WTC11 (cell line): ENCODE measurements around the gene BACH2. TPM values are rescaled to one million over a fixed set of nuclear protein-coding genes. Genes with fewer than 3 reads are reported as not detected.

ENCODE experiments used
- ATAC-seq: fragments of 200-7000 bp; cut with Tn5 transposase; 2 replicates; pipeline ENCODE4 v1.10.0; 2021; ENCODE audit warnings: mild to moderate bottlenecking, moderate library complexity
- CTCF ChIA-PET: fragments of 300-600 bp; sonication (Branson Sonifier 250); formaldehyde crosslinking; loops from one replicate; lab custom pipeline; 2021; ENCODE audit warnings: antibody characterized with exemption; lab: Charles Lee
- POLR2A ChIA-PET: fragments of 350-600 bp; sonication (Branson Sonifier 250); formaldehyde crosslinking; loops from one replicate; lab custom pipeline; 2021; ENCODE audit warnings: antibody characterized with exemption; lab: Charles Lee
- DNase-seq: peaks from one replicate; pipeline ENCODE4 v3.0.0; 2021; ENCODE audit warnings: low spot score
- H3K27ac Mint-ChIP-seq: 2 replicates; pipeline ENCODE4 v1.8.0; 2021; ENCODE audit warnings: mixed read lengths
- H3K27me3 Mint-ChIP-seq: 2 replicates; pipeline ENCODE4 v1.8.0; 2021; ENCODE audit warnings: low read depth, mild to moderate bottlenecking, moderate library complexity, mixed read lengths
- H3K36me3 Mint-ChIP-seq: 2 replicates; pipeline ENCODE4 v1.8.0; 2021; ENCODE audit warnings: mixed read lengths
- H3K4me1 Mint-ChIP-seq: 2 replicates; pipeline ENCODE4 v1.8.0; 2022; ENCODE audit warnings: mixed read lengths
- H3K4me3 Mint-ChIP-seq: 2 replicates; pipeline ENCODE4 v1.8.0; 2021; ENCODE audit warnings: mild to moderate bottlenecking, moderate library complexity, mixed read lengths
- H3K9me3 Mint-ChIP-seq: 2 replicates; pipeline ENCODE4 v1.8.0; 2021; ENCODE audit warnings: mixed read lengths
- ATF1 ChIP-seq: sonication (generic); formaldehyde crosslinking; IDR thresholded peaks from 2 replicates; pipeline ENCODE4 v1.8.1; 2023; ENCODE audit warnings: mild to moderate bottlenecking, moderate library complexity, missing genetic modification reagents
- ELF4 ChIP-seq: sonication (generic); formaldehyde crosslinking; IDR thresholded peaks from 2 replicates; pipeline ENCODE4 v1.8.1; 2022; ENCODE audit warnings: low read depth, mild to moderate bottlenecking, moderate library complexity, missing genetic modification reagents
- GTF2I ChIP-seq: fragments of 250-450 bp; sonication (Bioruptor Pico); conservative IDR thresholded peaks from 2 replicates; pipeline ENCODE4 v1.4.0; 2021; ENCODE audit warnings: mild to moderate bottlenecking
- IRF2 ChIP-seq: sonication (generic); formaldehyde crosslinking; IDR thresholded peaks from 2 replicates; pipeline ENCODE4 v1.8.0; 2022; ENCODE audit warnings: low read depth, missing genetic modification reagents, borderline replicate concordance
- MXD4 ChIP-seq: fragments of 250-450 bp; sonication (Bioruptor Pico); IDR thresholded peaks from 2 replicates; pipeline ENCODE4 v1.8.0; 2021; ENCODE audit warnings: mild to moderate bottlenecking, moderate library complexity, borderline replicate concordance
- NR1H2 ChIP-seq: sonication (generic); formaldehyde crosslinking; IDR thresholded peaks from 2 replicates; pipeline ENCODE4 v1.9.0; 2021; ENCODE audit warnings: mild to moderate bottlenecking, moderate library complexity, missing genetic modification reagents
- OVOL2 ChIP-seq: fragments of 250-450 bp; sonication (Bioruptor Pico); IDR thresholded peaks from 2 replicates; pipeline ENCODE4 v1.9.0; 2021; ENCODE audit warnings: mild to moderate bottlenecking, borderline replicate concordance
- SMAD3 ChIP-seq: sonication (generic); formaldehyde crosslinking; IDR thresholded peaks from 2 replicates; pipeline ENCODE4 v1.8.0; 2022; ENCODE audit warnings: missing genetic modification reagents, mild to moderate bottlenecking, borderline replicate concordance
- SP1 ChIP-seq: sonication (generic); formaldehyde crosslinking; conservative IDR thresholded peaks from 2 replicates; pipeline ENCODE4 v1.8.1; 2022; ENCODE audit warnings: missing genetic modification reagents
- TP53 ChIP-seq: sonication (generic); formaldehyde crosslinking; IDR thresholded peaks from 2 replicates; pipeline ENCODE4 v1.8.1; 2023; ENCODE audit warnings: mild to moderate bottlenecking, missing genetic modification reagents
- ZBTB21 ChIP-seq: sonication (generic); formaldehyde crosslinking; IDR thresholded peaks from 2 replicates; pipeline ENCODE4 v1.8.1; 2023; ENCODE audit warnings: mild to moderate bottlenecking, missing genetic modification reagents, borderline replicate concordance
- ZNF263 ChIP-seq: sonication (generic); formaldehyde crosslinking; IDR thresholded peaks from 2 replicates; pipeline ENCODE4 v1.8.1; 2022; ENCODE audit warnings: low read depth, mild to moderate bottlenecking, moderate library complexity, missing genetic modification reagents
- ZNF317 ChIP-seq: sonication (generic); formaldehyde crosslinking; IDR thresholded peaks from 2 replicates; pipeline ENCODE4 v1.8.1; 2023; ENCODE audit warnings: low read depth, mild to moderate bottlenecking, moderate library complexity, missing genetic modification reagents, borderline replicate concordance
- ZNF671 ChIP-seq: fragments of 250-450 bp; sonication (Bioruptor Pico); IDR thresholded peaks from 2 replicates; pipeline ENCODE4 v1.8.0; 2021; ENCODE audit warnings: mild to moderate bottlenecking
- total RNA-seq: library from RNA; stranded (reverse); gene quantifications from 3 replicates; pipeline ENCODE4 v1.2.3, GENCODE V29; 2021
- TF ChIP-seq, protein P1 (sequence below): sonication (generic); formaldehyde crosslinking; IDR thresholded peaks from 2 replicates; pipeline ENCODE4 v1.8.0; 2022; ENCODE audit warnings: missing genetic modification reagents
- TF ChIP-seq, protein P2 (sequence below): sonication (generic); formaldehyde crosslinking; IDR thresholded peaks from 2 replicates; pipeline ENCODE4 v1.8.1; 2023; ENCODE audit warnings: mild to moderate bottlenecking, missing genetic modification reagents, moderate library complexity
- TF ChIP-seq, protein P3 (sequence below): sonication (generic); formaldehyde crosslinking; IDR thresholded peaks from 2 replicates; pipeline ENCODE4 v1.8.1; 2023; ENCODE audit warnings: mild to moderate bottlenecking, moderate library complexity, missing genetic modification reagents
- TF ChIP-seq, protein P4 (sequence below): sonication (generic); formaldehyde crosslinking; IDR thresholded peaks from 2 replicates; pipeline ENCODE4 v1.8.1; 2023; ENCODE audit warnings: mild to moderate bottlenecking, missing genetic modification reagents, moderate library complexity
- TF ChIP-seq, protein P5 (sequence below): fragments of 200-600 bp; IDR thresholded peaks from 2 replicates; pipeline ENCODE4 v1.8.0; 2022; ENCODE audit warnings: antibody characterized with exemption
- TF ChIP-seq, protein P6 (sequence below): fragments of 250-450 bp; sonication (Bioruptor Pico); IDR thresholded peaks from 2 replicates; pipeline ENCODE4 v1.8.0; 2021; ENCODE audit warnings: mild to moderate bottlenecking
- TF ChIP-seq, protein P7 (sequence below): fragments of 250-450 bp; sonication (Bioruptor Pico); IDR thresholded peaks from 2 replicates; pipeline ENCODE4 v1.9.0; 2021; ENCODE audit warnings: moderate library complexity, mild to moderate bottlenecking, inconsistent platforms, borderline replicate concordance

The BACH2 gene
- total RNA-seq, 1 experiment from 2014 or later, result 5.9 TPM

DNA sequence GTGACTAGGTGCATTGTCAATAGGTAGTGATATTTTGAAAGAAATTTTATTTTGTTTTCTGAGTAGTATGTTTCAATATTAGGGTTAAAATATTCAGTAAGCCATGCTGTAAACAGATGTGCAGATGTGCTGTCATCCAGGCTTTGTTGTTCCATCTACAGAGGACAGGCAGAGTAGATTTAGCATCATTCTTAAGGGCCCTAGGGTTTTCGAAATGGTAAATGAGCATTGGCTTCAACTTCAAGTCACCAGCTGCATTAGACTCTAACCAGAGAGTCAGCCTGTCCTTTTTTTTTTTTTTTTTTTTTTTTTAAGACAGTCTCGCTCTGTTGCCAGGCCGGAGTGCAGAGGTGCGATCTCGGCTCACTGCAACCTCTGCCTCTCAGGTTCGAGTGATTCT, 27.1 kb upstream of the BACH2 start:
- Mint-ChIP-seq H3K36me3 (no peaks in the 10 kb centered on the region), H3K27ac (no peak overlapping the region), H3K9me3 (peaks cover 3% of the 10 kb centered on the region; the same call in 1 of the 2 replicates), H3K4me3 (no peak overlapping the region), H3K27me3 (no peaks in the 10 kb centered on the region), H3K4me1 (peaks cover 9% of the 10 kb centered on the region)
- TF ChIP-seq, protein P1, sequence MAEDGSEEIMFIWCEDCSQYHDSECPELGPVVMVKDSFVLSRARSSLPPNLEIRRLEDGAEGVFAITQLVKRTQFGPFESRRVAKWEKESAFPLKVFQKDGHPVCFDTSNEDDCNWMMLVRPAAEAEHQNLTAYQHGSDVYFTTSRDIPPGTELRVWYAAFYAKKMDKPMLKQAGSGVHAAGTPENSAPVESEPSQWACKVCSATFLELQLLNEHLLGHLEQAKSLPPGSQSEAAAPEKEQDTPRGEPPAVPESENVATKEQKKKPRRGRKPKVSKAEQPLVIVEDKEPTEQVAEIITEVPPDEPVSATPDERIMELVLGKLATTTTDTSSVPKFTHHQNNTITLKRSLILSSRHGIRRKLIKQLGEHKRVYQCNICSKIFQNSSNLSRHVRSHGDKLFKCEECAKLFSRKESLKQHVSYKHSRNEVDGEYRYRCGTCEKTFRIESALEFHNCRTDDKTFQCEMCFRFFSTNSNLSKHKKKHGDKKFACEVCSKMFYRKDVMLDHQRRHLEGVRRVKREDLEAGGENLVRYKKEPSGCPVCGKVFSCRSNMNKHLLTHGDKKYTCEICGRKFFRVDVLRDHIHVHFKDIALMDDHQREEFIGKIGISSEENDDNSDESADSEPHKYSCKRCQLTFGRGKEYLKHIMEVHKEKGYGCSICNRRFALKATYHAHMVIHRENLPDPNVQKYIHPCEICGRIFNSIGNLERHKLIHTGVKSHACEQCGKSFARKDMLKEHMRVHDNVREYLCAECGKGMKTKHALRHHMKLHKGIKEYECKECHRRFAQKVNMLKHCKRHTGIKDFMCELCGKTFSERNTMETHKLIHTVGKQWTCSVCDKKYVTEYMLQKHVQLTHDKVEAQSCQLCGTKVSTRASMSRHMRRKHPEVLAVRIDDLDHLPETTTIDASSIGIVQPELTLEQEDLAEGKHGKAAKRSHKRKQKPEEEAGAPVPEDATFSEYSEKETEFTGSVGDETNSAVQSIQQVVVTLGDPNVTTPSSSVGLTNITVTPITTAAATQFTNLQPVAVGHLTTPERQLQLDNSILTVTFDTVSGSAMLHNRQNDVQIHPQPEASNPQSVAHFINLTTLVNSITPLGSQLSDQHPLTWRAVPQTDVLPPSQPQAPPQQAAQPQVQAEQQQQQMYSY, result no peak
- no peak for TF ChIP-seq ATF1 (CRISPR knock-in tag)
- no peak for TF ChIP-seq OVOL2 (CRISPR knock-in tag)
- TF ChIP-seq, protein P2, sequence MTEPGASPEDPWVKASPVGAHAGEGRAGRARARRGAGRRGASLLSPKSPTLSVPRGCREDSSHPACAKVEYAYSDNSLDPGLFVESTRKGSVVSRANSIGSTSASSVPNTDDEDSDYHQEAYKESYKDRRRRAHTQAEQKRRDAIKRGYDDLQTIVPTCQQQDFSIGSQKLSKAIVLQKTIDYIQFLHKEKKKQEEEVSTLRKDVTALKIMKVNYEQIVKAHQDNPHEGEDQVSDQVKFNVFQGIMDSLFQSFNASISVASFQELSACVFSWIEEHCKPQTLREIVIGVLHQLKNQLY, result no peak
- TF ChIP-seq, protein P3, sequence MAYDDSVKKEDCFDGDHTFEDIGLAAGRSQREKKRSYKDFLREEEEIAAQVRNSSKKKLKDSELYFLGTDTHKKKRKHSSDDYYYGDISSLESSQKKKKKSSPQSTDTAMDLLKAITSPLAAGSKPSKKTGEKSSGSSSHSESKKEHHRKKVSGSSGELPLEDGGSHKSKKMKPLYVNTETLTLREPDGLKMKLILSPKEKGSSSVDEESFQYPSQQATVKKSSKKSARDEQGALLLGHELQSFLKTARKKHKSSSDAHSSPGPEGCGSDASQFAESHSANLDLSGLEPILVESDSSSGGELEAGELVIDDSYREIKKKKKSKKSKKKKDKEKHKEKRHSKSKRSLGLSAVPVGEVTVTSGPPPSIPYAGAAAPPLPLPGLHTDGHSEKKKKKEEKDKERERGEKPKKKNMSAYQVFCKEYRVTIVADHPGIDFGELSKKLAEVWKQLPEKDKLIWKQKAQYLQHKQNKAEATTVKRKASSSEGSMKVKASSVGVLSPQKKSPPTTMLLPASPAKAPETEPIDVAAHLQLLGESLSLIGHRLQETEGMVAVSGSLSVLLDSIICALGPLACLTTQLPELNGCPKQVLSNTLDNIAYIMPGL, result no peak
- TF ChIP-seq, protein P4, sequence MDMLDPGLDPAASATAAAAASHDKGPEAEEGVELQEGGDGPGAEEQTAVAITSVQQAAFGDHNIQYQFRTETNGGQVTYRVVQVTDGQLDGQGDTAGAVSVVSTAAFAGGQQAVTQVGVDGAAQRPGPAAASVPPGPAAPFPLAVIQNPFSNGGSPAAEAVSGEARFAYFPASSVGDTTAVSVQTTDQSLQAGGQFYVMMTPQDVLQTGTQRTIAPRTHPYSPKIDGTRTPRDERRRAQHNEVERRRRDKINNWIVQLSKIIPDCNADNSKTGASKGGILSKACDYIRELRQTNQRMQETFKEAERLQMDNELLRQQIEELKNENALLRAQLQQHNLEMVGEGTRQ, result no peak
- TF ChIP-seq, protein P5, sequence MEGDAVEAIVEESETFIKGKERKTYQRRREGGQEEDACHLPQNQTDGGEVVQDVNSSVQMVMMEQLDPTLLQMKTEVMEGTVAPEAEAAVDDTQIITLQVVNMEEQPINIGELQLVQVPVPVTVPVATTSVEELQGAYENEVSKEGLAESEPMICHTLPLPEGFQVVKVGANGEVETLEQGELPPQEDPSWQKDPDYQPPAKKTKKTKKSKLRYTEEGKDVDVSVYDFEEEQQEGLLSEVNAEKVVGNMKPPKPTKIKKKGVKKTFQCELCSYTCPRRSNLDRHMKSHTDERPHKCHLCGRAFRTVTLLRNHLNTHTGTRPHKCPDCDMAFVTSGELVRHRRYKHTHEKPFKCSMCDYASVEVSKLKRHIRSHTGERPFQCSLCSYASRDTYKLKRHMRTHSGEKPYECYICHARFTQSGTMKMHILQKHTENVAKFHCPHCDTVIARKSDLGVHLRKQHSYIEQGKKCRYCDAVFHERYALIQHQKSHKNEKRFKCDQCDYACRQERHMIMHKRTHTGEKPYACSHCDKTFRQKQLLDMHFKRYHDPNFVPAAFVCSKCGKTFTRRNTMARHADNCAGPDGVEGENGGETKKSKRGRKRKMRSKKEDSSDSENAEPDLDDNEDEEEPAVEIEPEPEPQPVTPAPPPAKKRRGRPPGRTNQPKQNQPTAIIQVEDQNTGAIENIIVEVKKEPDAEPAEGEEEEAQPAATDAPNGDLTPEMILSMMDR, result no peak
- TF ChIP-seq GTF2I (CRISPR knock-in tag), result no peak
- TF ChIP-seq NR1H2 (CRISPR knock-in tag), result no peak
- TF ChIP-seq ZNF263 (CRISPR knock-in tag), result no peak
- ChIA-PET POLR2A (no interaction called here), CTCF (no interaction called here)
- ATAC-seq (no peak), DNase-seq (no peak)

DNA sequence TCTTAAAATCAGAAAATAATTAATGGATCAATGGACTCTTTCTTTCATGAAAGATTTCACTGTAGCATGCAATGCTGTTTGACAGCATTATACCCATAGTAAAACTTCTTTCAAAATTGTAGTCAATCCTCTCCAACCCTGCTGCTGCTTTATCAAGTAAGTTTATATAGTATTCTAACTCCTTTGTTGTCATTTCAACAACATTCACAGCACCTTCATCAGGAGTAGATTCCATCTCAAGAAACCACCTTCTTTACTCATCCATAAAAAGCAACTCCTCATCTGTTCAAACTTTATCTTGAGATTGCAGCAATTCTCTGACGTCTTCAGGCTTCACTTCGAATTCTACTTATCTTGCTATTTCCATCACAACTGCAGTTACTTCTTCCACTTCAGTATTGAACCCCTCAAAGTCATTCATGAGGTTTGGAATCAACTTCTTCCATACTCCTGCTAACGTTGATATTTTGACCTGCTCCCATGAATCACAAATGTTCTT, 26.4 kb upstream of the BACH2 start:
- H3K4me1 Mint-ChIP-seq, result peaks cover 2% of the 10 kb centered on the region; the same call in 1 of the 2 replicates
- peaks cover 3% of the 10 kb centered on the region; the same call in 1 of the 2 replicates for H3K9me3 Mint-ChIP-seq
- no peaks in the 10 kb centered on the region for H3K27me3 Mint-ChIP-seq
- ATAC-seq (no peak), DNase-seq (no peak)
- ChIA-PET POLR2A (no interaction called here), CTCF (no interaction called here)
- no peak overlapping the region for H3K27ac Mint-ChIP-seq
- H3K36me3 Mint-ChIP-seq, result no peaks in the 10 kb centered on the region
- H3K4me3 Mint-ChIP-seq, result no peak overlapping the region
- TF ChIP-seq, protein P2, result no peak
- TF ChIP-seq, protein P6, sequence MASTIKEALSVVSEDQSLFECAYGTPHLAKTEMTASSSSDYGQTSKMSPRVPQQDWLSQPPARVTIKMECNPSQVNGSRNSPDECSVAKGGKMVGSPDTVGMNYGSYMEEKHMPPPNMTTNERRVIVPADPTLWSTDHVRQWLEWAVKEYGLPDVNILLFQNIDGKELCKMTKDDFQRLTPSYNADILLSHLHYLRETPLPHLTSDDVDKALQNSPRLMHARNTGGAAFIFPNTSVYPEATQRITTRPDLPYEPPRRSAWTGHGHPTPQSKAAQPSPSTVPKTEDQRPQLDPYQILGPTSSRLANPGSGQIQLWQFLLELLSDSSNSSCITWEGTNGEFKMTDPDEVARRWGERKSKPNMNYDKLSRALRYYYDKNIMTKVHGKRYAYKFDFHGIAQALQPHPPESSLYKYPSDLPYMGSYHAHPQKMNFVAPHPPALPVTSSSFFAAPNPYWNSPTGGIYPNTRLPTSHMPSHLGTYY, result no peak
- no peak for TF ChIP-seq OVOL2 (CRISPR knock-in tag)
- TF ChIP-seq ZNF671 (CRISPR knock-in tag), result no peak
- TF ChIP-seq TP53 (CRISPR knock-in tag), result no peak
- TF ChIP-seq ZBTB21 (CRISPR knock-in tag), result no peak
- no peak for TF ChIP-seq ZNF263 (CRISPR knock-in tag)
- TF ChIP-seq IRF2 (CRISPR knock-in tag), result no peak
- TF ChIP-seq SP1 (CRISPR knock-in tag), result no peak
- no peak for TF ChIP-seq SMAD3 (CRISPR knock-in tag)
- no peak for TF ChIP-seq ELF4
- TF ChIP-seq, protein P7, sequence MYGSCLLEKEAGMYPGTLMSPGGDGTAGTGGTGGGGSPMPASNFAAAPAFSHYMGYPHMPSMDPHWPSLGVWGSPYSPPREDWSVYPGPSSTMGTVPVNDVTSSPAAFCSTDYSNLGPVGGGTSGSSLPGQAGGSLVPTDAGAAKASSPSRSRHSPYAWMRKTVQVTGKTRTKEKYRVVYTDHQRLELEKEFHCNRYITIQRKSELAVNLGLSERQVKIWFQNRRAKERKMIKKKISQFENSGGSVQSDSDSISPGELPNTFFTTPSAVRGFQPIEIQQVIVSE, result no peak
- no peak for TF ChIP-seq ZNF317 (CRISPR knock-in tag)
- no peak for TF ChIP-seq MXD4 (CRISPR knock-in tag)
